HL-60 (cell line): Measurements from ENCODE around the gene RABGEF1.

Experiments
- POLR2AphosphoS5 ChIP-seq: IDR thresholded peaks from 2 replicates; pipeline ENCODE4 v1.6.1; 2012; ENCODE audit warnings: low read depth
- REST ChIP-seq: IDR thresholded peaks from 2 replicates; pipeline ENCODE4 v1.6.1; 2012; ENCODE audit warnings: low read depth; ENCODE audit not compliant: insufficient replicate concordance

GRCh38 chr7:66790196-66790595 is 49.7 kb downstream of the RABGEF1 start:
- TF ChIP-seq POLR2AphosphoS5, result no peak
- TF ChIP-seq REST, result no peak
